Adipose tissue (tissue), 3 donors: ENCODE results near the gene LEMD1. TPM values are rescaled to one million over a fixed set of nuclear protein-coding genes. Genes with fewer than 3 reads are reported as not detected.
"Not testable (repeated sequence)": the region's sequence is repeated elsewhere in the genome, so short reads cannot be mapped to it uniquely, and the experiment has no call there.

Source experiments
- H3K27ac ChIP-seq: one replicate; pipeline ENCODE4 v1.5.1; 2013; ENCODE audit warnings: low read depth, low read length
- WGBS, 3 donors: extraction: QIAGEN DNeasy Blood & Tissue Kit; methylation state at CpG; one replicate each; pipeline ENCODE4 v1.1.7; 2013; 5-methylcytosine and 5-hydroxymethylcytosine counted together
- polyA plus RNA-seq, 3 donors: library from polyadenylated mRNA; stranded (reverse); fragments of 200-250 nt; gene quantifications; one replicate each; pipeline ENCODE4 v1.2.3, GENCODE V29; 2013
- donor health status: healthy with polysubstance abuse.
- donor health status: Bipolar disorder and iron deficiency.
- donor health status: healthy.

The LEMD1 gene
- polyA plus RNA-seq, 3 donors = 0.22 TPM; not detected in 2

DNA sequence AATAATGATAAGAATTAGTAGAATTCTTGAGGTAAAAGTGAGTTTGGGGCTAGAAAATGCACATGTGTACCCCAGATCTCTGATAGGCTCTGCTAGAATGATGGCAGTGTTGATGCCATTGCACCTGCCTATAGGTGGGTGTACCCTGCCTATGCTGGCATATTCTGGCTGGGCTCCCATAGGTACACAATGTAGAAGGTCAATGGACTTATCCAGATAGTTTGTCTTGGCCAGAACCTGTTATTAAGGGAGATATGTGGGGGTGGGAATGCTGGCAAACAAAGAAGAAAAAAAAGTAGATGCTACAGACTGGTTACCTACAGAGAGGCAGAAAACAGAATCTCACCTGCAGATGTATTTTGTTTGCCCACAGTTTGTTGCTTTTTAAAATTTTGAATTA lies 51.1 kb downstream of the LEMD1 start:
- H3K27ac ChIP-seq = no peak overlapping the region

DNA sequence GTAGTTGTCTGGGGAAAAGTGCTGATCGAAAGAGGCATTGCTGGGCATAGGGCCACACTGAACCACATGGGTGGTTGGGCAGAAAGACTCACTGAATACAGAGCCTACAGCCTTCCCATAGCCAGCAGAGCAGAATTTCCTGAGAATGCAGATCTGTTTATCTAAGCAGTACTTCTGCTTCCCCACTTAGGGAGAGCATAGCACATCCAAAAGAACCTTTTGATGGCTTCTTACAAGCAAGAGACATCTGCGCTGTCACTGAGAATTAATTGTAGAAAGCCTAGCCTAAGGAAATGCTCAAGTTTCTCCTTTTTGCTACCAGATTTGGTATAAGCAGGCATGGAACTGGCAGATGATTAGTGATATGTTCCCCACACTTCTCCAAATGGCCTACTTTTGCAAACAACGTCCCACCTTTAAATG lies 52.1 kb downstream of the LEMD1 start:
- 36 to 47% (median 45%) methylated on average over 3 of the region's 3 CpGs for WGBS, 3 donors

DNA sequence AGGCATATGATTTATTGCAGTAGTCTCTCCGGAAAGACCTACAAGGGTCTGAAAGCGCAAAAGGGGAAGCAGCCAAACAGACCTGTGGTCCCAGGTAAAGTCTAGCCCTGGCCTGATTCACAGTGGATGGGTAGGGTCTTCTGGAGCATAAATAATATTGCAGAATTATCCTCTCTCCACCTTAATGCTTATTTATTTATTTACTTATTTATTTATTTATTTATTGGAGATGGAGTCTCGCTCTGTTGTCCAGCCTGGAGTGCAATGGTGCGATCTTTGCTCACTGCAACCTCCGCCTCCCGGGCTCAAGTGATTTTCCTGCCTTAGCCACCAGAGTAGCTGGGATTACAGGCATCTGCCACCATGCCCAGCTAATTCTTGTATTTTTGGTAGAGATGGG lies 53.4 kb downstream of the LEMD1 start:
- H3K27ac ChIP-seq = no peak overlapping the region
- WGBS, 3 donors = 95 to 98% (median 98%) methylated on average over 6 of the region's 6 CpGs

More for the DNA sequence above, 52.1 kb downstream of the LEMD1 start:
- H3K27ac ChIP-seq = no peak overlapping the region

DNA sequence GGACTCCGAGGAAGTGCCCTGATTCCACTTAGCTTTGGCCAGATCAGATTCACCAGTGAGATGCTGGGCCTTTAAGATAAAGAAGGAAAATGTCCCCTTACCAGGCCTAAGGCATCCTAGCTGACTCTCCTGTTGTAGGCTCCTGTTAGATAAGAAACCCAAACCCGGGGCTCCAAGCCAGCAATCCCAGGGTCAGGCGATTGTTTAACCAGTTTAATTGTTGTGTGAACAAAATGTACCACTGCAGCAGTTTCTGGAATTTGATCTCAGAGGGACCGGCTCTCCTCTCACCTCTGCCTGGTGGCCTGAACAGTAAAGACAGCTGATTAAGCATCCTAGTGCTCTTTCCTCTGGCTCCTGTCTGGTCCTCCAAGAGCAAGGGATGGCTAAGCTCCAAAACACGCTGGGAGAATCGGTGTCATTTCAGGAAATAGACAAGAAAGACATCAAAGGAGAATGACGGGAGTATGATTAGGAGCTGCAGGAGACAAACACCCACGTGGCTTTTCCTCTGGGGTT lies 55.9 kb downstream of the LEMD1 start:
- H3K27ac ChIP-seq = no peak overlapping the region
- 17 to 49% (median 41%) methylated on average over 8 of the region's 8 CpGs for WGBS, 3 donors

DNA sequence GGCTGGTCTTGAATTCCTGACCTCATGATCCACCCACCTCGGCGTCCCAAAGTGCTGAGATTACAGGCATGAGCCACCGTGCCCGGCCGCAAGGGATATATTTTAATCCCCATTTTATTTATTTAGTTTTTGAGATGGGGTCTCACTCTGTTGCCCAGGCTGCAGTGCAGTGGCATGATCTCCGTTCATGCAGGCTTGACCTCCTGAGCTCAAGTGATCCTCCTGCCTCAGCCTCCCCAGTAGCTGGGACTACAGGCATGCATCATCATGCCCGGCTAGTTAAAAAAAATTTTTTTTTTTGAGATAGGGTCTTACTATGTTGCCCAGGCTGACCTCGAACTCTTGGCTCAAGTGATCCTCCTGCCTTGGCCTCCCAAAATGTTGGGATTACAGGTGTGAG lies 56.8 kb downstream of the LEMD1 start:
- 80 to 89% (median 85%) methylated on average over 8 of the region's 8 CpGs for WGBS, 3 donors
- not testable (repeated sequence) for H3K27ac ChIP-seq

DNA sequence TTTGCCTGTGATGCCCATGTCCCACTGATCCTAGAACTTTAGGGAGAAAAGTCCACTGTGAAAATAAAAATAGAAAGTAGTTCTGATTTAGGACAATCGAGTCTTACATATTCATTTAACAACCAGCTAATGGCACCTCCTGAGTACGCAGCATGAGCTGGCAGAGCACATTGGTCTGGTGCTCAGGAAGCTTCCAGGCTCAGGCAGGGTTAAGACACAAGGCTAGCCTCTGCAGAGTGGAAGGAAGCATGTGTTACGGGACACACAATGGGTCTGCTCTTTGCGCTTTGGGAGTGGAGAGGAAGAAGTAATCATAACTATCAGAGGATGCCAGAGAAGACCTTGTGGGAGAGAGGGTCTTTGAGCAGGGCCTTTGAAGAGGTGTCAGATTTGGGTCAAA lies 61.0 kb downstream of the LEMD1 start:
- no peak overlapping the region for H3K27ac ChIP-seq
- WGBS, 3 donors = 74 to 93% (median 80%) methylated on average over 4 of the region's 4 CpGs

DNA sequence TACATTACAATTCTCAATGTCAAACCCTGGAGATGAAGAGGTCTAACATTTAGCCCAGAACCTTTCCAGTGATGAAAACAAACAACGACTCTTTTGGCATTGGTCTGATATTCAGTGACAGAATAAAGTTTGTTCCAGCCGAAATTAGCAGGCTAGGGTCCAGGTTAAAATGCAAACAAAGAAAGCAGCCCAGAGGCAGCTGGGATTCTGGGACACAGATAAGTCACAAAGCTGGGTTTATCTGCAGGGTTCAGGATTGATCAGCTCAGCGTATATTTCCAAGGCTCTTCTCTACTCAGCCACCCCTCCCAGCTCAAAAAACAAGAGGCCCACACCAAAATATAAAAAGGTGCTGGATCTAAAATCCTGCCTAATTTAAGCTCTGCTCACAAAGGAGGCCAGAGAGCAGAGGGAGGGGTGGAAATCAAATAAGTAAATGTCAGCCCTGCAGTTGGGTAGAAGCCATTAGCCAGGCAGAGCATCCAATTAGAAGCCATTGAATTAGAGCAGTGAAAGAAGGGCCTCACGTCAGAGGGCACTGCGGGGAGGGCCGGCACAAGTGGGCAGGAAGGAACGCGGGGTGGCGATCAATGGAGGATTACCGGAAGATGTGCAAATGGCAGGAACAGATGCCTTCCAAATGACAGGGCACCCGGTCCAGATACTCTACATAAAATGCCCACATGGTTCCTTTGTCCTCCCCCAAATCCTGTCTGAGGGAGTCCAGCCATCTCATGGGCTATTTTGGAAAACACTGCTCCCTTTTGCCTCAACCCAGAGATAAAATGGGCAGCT lies 61.9 kb downstream of the LEMD1 start:
- 42 to 59% (median 52%) methylated on average over 11 of the region's 11 CpGs for WGBS, 3 donors
- H3K27ac ChIP-seq = no peak overlapping the region

DNA sequence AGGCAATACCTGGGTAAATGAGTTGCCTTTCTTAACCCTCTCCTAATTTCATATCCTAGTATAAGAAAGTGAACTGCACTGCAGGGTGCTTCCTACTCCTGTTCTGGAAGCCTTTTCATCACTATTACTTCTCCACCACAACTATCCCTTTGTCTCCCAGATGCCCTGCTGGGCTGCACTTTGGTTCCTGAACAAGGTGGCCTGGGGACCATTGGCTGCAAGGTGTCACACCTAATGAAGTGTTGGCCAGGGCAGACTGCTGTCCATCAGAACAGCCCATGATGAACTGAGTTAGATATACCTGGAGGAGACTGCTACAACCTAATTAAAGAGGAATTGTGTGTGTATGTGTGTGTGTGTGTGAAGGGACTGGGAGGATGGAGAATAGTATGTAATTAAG lies 63.3 kb downstream of the LEMD1 start:
- H3K27ac ChIP-seq = no peak overlapping the region

DNA sequence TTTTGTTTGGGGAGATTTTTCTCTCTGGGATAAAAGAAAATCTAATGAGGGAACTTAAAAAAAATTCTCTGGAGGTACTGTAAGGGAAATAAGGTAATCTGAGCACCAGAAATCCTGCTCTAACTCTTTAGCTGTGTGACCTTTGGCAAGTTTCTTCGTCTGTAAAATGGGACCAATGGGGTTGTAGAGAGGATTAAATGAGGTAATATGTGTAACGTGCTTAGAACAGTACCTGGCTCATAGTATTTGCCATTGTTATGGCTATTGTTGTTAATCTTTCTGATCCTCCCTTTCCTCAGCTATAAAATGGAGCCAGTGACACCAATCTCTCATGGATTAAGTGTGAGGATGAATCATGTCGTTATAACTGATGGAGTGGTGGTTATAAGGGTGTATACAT lies 64.3 kb downstream of the LEMD1 start:
- WGBS, 3 donors = 83 to 90% (median 89%) methylated on average over 3 of the region's 3 CpGs
- no peak overlapping the region for H3K27ac ChIP-seq

DNA sequence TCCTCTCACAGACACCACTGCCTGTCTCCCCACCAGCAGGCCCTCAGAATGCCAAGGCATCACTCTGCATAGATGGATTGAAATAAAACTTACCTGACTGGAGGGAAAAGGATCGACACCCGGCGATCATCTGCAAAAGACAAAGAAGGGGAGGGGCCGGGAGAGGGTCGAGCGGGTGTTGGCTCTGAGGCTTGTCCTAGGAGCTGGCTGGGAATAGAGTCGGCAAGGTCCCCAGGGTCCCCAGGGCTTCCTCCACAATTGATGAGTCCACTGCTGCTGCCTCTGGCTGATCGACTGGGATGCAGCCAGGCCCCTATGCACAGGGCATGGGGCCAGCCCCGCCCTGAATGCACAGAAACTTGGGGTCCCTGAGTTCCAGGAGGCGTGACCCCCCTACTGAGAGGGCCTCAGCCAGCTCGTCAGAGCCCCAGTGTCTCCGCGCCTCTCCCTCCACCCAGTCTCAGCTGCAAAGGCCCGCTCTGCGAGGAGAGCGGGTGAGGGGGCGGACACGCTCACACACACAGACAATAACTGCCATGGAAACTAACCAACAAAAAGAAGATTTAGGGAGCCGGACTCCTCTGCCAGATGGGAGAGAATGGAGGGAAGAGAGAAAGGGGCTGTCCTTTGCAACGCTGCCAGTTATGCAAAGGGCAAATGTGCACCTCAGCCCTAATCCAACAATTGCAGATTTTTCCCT lies 65.3 kb downstream of the LEMD1 start, which contains the start of gene KLHDC8A:
Gene KLHDC8A (minus strand): TSS at position 483 of the 700 bp plus-strand sequence. CDS start 13,318 bp downstream, outside the sequence.
- H3K27ac ChIP-seq = no peak within 1 kb of the TSS
- 53 to 71% (median 59%) methylated on average over 20 of the region's 20 CpGs for WGBS, 3 donors

DNA sequence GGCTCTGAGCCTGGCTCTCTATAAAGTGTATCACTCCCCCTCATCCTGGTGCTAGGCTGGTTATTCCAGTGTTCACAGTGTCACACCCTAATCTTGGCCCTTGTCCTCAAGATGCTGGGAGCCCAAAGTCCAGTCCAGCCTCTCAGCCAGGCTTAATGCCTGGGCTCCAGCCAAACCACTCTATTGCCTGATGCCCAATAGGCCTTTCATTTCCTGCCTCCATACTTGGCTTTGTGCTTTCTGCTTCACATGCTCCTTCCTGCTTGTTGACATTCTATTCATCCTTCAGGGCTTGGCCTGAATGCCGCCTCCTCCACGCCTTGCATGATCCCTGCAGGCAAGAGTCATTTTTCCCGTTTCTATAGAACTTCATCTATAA lies 66.8 kb downstream of the LEMD1 start:
- H3K27ac ChIP-seq = no peak overlapping the region
- WGBS, 3 donors = 73 to 83% (median 77%) methylated on average over 3 of the region's 3 CpGs

DNA sequence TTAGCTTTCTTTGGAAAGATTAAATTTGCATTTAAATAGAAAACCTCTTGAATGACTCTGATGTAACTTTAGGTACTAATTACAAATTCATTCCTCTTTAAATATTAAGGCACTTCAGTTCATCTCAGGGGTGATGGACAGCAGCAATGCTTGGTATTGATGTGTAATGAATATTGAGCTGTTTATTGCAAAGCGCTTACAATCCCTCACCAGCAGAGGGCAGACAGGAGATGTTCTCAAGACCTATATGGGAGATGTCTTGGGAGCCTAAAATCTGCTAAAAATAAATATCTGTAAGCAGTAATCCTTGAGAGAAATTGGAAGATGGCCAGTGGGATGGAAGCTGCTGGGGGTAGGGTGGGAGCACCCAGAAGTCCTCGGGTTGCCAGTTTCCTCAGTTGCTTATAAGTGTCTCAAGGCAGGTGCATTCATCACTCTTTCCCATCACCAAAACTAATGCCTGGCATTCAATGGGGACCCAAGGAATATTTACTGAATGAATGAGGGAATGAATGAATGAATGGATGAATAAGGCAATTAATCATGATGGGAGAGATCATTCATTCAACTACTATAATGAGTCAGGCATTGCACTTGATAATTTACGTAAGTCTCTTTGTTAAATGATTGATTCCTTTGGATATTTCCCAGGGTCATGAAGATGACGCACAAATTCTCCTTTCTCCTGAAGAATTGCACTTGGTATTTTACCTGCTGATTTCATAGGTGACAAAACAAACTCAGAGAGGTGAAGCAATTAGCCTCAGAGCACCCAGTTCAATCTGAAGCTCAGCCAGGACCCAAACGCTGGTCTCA lies 67.4 kb downstream of the LEMD1 start:
- H3K27ac ChIP-seq = no peak overlapping the region
- WGBS, 3 donors = 25 to 42% (median 37%) methylated on average over 5 of the region's 5 CpGs

DNA sequence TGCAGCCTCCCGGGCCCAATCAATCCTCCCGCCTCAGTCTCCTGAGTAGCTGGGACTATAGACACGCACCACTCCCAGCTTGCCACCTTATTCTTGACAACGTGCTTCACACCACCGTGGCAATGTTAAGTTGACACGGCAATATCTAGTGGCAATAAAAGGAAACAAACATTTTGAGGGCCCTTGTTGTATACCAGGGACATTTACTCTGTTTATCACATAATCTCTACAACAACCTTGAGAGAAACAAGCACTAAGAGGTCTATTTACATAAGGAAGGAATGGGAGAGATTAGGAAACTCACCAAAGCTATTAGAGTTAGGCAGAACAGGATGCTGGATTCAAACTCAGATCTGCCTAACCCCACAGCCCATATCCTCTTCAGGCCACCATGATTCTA lies 68.2 kb downstream of the LEMD1 start:
- H3K27ac ChIP-seq = no peak overlapping the region
- WGBS, 3 donors = 51 to 94% (median 85%) methylated on average over 6 of the region's 6 CpGs

DNA sequence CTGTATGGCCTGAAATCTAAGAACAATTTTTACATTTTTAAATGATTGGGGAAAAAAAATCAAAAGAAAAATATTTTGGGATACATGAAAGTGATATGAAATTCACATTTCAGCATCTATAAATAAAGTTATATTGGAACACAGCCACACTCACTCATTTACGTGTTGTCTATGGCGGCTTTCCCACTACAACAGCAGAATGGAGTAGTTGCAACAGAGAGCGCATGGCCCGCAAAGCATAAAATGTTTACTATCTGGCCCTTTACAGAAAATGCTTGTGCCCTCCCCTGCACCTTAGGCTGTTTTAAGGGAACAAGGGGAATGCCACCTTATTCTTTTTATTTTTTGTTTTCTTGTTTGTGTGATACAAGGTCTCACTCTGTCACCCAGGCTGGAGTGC lies 68.7 kb downstream of the LEMD1 start:
- 90 to 95% (median 93%) methylated on average over 4 of the region's 4 CpGs for WGBS, 3 donors
- no peak overlapping the region for H3K27ac ChIP-seq

DNA sequence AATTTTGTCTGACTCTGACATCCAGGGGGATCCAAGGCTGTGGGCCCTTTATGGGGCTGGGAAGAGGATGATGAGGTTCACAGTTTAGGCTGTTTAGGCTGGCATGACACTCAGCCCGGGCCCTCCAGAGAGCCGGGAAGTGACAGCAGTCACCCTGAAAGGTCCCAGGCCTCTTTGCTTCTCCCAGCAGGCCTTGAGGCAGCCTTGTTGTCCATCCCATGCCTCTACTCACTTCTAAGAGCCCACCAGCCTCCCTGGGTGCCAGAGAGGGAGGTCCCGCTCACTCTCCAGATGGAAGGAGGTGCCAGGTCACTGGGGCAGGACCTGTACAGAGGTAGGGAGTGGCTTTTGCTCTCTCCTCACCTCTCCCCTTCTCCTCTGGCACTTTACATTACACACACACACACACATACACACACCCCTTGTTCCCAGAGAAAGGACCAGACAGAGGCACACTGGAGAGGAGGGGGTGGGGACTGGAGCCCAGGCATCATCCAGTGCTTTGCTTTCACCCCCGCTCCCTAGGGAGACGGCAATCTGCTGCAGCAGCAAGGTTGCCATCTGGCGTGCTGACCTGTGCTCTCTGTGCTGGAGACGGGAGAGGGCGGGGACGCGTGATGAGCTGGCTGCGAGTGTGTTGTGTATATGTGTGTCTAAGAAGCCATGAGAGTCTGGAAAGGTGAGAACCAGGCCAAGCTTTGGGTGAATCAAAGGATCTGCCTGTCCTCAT lies 69.7 kb downstream of the LEMD1 start:
- H3K27ac ChIP-seq = no peak overlapping the region
- WGBS, 3 donors = 75 to 89% (median 83%) methylated on average over 11 of the region's 11 CpGs

DNA sequence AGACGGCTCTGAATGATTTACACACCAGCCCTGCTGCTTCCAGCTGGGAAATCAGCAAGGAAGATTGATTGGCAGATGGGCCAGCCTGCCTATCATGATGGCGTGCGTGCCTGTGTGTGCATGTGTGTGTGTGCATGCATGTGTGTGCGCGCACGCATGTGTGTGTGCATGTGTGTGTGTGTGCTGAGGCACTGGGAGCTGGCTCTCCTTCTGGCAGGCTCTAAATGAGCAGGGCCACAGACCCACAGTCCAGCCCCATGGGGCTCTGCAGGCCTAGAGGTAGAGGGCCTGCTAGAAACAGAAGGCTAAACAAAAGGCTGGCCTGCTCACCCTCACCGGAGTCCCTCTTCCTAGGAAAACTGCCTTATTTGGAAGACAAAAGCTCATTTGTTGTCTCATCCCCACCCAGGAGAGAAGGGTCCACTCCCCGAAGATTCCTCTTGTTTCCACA lies 71.1 kb downstream of the LEMD1 start:
- 70 to 86% (median 73%) methylated on average over 8 of the region's 8 CpGs for WGBS, 3 donors
- H3K27ac ChIP-seq = no peak overlapping the region

DNA sequence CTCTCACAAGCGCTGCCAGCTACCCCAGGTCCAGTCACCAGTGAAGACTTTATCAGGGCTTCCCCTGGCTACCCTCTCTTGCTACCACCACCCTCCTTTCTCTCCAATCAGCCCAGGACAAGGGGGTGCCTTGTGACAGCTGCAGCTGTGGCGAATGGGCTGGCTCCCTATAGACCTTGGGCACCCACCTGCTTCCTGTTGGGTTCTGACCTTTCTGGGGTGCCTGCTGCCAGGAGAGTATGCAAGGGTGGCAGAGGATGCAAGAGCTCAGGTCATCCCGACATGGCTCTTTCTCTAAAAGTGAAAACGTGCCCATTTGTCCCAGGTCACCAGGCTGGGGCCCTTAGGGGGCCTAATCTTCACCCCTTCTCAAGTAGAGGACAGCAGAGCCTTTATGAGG lies 71.7 kb downstream of the LEMD1 start:
- WGBS, 3 donors = 80 to 85% (median 82%) methylated on average over 4 of the region's 4 CpGs
- H3K27ac ChIP-seq = no peak overlapping the region
